ENCODE results near the gene GPR173. TPM values are rescaled to one million over a fixed set of nuclear protein-coding genes. Genes with fewer than 3 reads are reported as not detected.

The GPR173 gene
- total RNA-seq, 1 experiment from 2014 or later, result 0.68 TPM

DNA sequence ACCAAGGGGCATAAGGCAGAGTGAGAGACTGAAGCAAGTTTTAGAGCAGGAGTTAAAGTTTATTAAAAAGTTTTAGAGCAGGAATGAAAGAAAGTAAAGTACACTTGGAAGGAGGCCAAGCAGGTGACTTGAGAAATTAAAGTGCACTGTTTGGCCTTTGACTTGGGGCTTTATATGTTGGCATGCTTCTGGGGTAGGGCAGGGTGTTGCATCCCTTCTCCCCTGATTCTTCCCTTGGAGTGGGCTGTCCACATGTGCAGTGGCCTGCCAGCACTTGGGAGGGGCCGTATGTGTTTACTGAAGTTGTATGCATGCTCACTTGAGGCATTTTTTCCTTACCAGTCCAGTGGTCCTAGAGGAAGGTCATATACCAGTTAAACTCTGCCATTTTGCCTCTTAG, 35.3 kb upstream of the GPR173 start:
- peaks cover 2% of the 10 kb centered on the region for H3K9me3 Mint-ChIP-seq (ENCODE audit: low read depth, unreplicated experiment)
- no peak overlapping the region for H3K27ac Mint-ChIP-seq (ENCODE audit: unreplicated experiment)
- no peaks in the 10 kb centered on the region for H3K4me1 Mint-ChIP-seq (ENCODE audit: low read depth, unreplicated experiment)
- TF ChIP-seq, protein P1, sequence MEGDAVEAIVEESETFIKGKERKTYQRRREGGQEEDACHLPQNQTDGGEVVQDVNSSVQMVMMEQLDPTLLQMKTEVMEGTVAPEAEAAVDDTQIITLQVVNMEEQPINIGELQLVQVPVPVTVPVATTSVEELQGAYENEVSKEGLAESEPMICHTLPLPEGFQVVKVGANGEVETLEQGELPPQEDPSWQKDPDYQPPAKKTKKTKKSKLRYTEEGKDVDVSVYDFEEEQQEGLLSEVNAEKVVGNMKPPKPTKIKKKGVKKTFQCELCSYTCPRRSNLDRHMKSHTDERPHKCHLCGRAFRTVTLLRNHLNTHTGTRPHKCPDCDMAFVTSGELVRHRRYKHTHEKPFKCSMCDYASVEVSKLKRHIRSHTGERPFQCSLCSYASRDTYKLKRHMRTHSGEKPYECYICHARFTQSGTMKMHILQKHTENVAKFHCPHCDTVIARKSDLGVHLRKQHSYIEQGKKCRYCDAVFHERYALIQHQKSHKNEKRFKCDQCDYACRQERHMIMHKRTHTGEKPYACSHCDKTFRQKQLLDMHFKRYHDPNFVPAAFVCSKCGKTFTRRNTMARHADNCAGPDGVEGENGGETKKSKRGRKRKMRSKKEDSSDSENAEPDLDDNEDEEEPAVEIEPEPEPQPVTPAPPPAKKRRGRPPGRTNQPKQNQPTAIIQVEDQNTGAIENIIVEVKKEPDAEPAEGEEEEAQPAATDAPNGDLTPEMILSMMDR (IDR thresholded peaks at IDR 0.05; ENCODE audit: unreplicated experiment), result no peak
- DNase-seq, result no peak
- peaks cover 12% of the 10 kb centered on the region for H3K27me3 Mint-ChIP-seq (ENCODE audit: unreplicated experiment)
- CTCF ChIA-PET, result no interaction called here
- no TSS peak for BruUV-seq (replicated peaks)
- no peaks in the 10 kb centered on the region for H3K36me3 Mint-ChIP-seq (ENCODE audit: insufficient read depth, unreplicated experiment)
- no peak overlapping the region for H3K4me3 Mint-ChIP-seq (ENCODE audit: low read depth, unreplicated experiment)
- intact Hi-C loops (cut with micrococcal nuclease; ENCODE audit: unreplicated experiment), result no loop called here

DNA sequence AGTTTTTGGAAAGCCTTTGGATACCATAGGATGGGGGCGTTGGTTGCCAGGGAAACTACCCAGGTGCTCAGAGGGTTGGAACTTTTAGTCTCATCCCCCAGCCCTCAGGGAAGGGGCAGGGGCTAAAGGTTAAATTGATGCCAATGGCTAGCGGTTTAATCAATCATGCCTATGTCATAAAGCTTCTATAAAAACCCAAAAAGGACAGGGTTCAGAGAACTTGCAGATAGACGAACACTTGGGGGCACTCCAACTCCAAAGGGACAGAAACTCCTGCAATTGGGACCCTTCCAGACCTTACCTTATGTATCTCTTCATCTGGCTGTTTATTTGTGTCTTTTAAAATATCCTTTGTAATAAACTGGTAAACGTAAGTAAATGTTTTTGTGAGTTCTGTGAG, 30.0 kb upstream of the GPR173 start:
- Mint-ChIP-seq H3K9me3 (ENCODE audit: low read depth, unreplicated experiment) (peaks cover 2% of the 10 kb centered on the region), H3K27me3 (ENCODE audit: unreplicated experiment) (peaks cover 31% of the 10 kb centered on the region), H3K4me1 (ENCODE audit: low read depth, unreplicated experiment) (no peaks in the 10 kb centered on the region), H3K27ac (ENCODE audit: unreplicated experiment) (no peak overlapping the region), H3K4me3 (ENCODE audit: low read depth, unreplicated experiment) (no peak overlapping the region), H3K36me3 (ENCODE audit: insufficient read depth, unreplicated experiment) (no peaks in the 10 kb centered on the region)
- TF ChIP-seq, protein P1 (IDR thresholded peaks at IDR 0.05; ENCODE audit: unreplicated experiment), result no peak
- DNase-seq, result no peak
- intact Hi-C loops (cut with micrococcal nuclease; ENCODE audit: unreplicated experiment), result no loop called here
- no TSS peak for BruUV-seq (replicated peaks)
- CTCF ChIA-PET, result no interaction called here

DNA sequence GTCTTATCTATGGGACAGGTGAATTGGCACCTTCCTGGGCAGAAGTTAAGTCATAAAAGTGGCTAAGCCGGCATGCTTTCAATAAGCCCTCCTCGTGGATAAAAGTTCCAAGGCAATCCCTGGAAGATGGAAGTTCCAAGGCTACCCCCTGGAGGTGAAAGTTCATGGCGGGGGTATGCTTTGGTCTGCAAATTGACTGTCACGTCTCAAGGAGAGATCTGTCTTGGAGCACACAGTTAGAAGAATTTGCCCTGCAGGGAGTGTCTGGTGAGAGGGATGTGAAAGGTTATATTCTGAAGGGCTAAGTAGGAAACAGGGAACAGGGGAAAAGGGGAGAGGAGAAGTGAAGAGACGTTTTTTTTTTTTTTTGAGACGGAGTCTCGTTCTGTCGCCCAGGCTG, 26.2 kb upstream of the GPR173 start:
- CTCF ChIA-PET, result no interaction called here
- intact Hi-C loops (cut with micrococcal nuclease; ENCODE audit: unreplicated experiment), result no loop called here

DNA sequence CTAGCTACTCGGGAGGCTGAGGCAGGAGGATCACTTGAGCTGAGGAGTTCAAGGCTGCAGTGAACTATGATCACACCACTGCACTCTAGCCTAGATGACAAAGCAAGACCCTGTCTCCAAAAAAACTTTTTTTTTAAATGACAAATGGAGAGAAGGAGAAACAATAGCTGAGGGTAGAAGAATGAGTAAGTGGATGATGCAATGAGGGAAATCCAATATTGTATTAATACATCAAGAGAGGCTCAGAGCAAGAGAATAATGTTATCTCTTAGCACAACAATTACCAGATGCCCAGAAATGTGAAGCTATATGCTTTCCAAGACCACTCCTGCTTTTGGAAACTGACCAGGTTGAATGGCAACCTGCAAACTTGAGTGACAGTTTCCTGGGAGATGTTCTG, 19.9 kb upstream of the GPR173 start:
- DNase-seq, result no peak
- Mint-ChIP-seq H3K4me3 (ENCODE audit: low read depth, unreplicated experiment) (no peak overlapping the region), H3K27ac (ENCODE audit: unreplicated experiment) (no peak overlapping the region), H3K9me3 (ENCODE audit: low read depth, unreplicated experiment) (peaks cover 3% of the 10 kb centered on the region), H3K4me1 (ENCODE audit: low read depth, unreplicated experiment) (no peaks in the 10 kb centered on the region), H3K27me3 (ENCODE audit: unreplicated experiment) (peaks cover 6% of the 10 kb centered on the region), H3K36me3 (ENCODE audit: insufficient read depth, unreplicated experiment) (no peaks in the 10 kb centered on the region)
- CTCF ChIA-PET, result no interaction called here
- intact Hi-C loops (cut with micrococcal nuclease; ENCODE audit: unreplicated experiment), result no loop called here
- no TSS peak for BruUV-seq (replicated peaks)
- TF ChIP-seq, protein P1 (IDR thresholded peaks at IDR 0.05; ENCODE audit: unreplicated experiment), result no peak

More for the DNA sequence above, 26.2 kb upstream of the GPR173 start:
- H3K4me1 Mint-ChIP-seq (ENCODE audit: low read depth, unreplicated experiment), result no peaks in the 10 kb centered on the region
- H3K27ac Mint-ChIP-seq (ENCODE audit: unreplicated experiment), result no peak overlapping the region
- no peak for DNase-seq
- H3K4me3 Mint-ChIP-seq (ENCODE audit: low read depth, unreplicated experiment), result no peak overlapping the region
- peaks cover 3% of the 10 kb centered on the region for H3K9me3 Mint-ChIP-seq (ENCODE audit: low read depth, unreplicated experiment)
- no peaks in the 10 kb centered on the region for H3K36me3 Mint-ChIP-seq (ENCODE audit: insufficient read depth, unreplicated experiment)
- no TSS peak for BruUV-seq (replicated peaks)
- peaks cover 31% of the 10 kb centered on the region for H3K27me3 Mint-ChIP-seq (ENCODE audit: unreplicated experiment)
- TF ChIP-seq, protein P1 (IDR thresholded peaks at IDR 0.05; ENCODE audit: unreplicated experiment), result no peak

All from Calu3 (cell line).